Aorta (tissue), 5 donors: ENCODE results near the gene ACP3. TPM values are rescaled to one million over a fixed set of nuclear protein-coding genes. Genes with fewer than 3 reads are reported as not detected.

Source experiments
- ATAC-seq: fragments of 200-7000 bp; cut with Tn5 transposase; one replicate; pipeline ENCODE4 v1.9.1; 2022; ENCODE audit warnings: moderate library complexity; ENCODE audit not compliant: low FRiP score
- DNase-seq, 2 donors: peaks; one replicate each; pipeline ENCODE4 v3.0.0-alpha.2; 2020
- H3K27ac ChIP-seq, 2 donors: one replicate each; pipeline ENCODE4 v1.5.1; 2013; ENCODE audit warnings: low read length in 2 of 2, mild to moderate bottlenecking in 2 of 2, moderate library complexity in 2 of 2, control low read depth in 1 of 2, inconsistent platforms in 1 of 2, low read depth in 1 of 2
- H3K27me3 ChIP-seq, 2 donors: one replicate each; pipeline ENCODE4 v1.6.1; 2013; ENCODE audit warnings: control low read depth in 1 of 2, low read length in 1 of 2, mild to moderate bottlenecking in 1 of 2, moderate library complexity in 1 of 2; ENCODE audit not compliant: insufficient read depth in 2 of 2, control insufficient read depth in 1 of 2
- H3K36me3 ChIP-seq, 2 donors: one replicate each; pipeline ENCODE4 v1.6.1; 2013; ENCODE audit warnings: control low read depth in 1 of 2, low read length in 1 of 2, mild to moderate bottlenecking in 1 of 2; ENCODE audit not compliant: insufficient read depth in 2 of 2, control insufficient read depth in 1 of 2
- H3K4me1 ChIP-seq, 2 donors: one replicate each; pipeline ENCODE4 v1.6.1; 2013; ENCODE audit warnings: low read length in 2 of 2, control low read depth in 1 of 2, mild to moderate bottlenecking in 1 of 2, moderate library complexity in 1 of 2; ENCODE audit not compliant: insufficient read depth in 2 of 2, control insufficient read depth in 1 of 2
- H3K4me3 ChIP-seq, 2 donors: one replicate each; pipeline ENCODE4 v1.5.1; 2013; ENCODE audit warnings: low read length in 2 of 2, control low read depth in 1 of 2, mild to moderate bottlenecking in 1 of 2
- H3K9me3 ChIP-seq: one replicate; pipeline ENCODE4 v1.6.1; 2013; ENCODE audit warnings: mild to moderate bottlenecking, low read length; ENCODE audit not compliant: control insufficient read depth
- WGBS, 2 donors: extraction: QIAGEN DNeasy Blood & Tissue Kit; methylation state at CpG; one replicate each; pipeline ENCODE4 v1.1.7; 2013; 5-methylcytosine and 5-hydroxymethylcytosine counted together
- intact Hi-C, 2 donors: fragments of 100-400 bp; cut with DNase I; formaldehyde crosslinking; loops; one replicate each; pipeline versions ENCODE4 v1.14.2 to v1.15.0; 2022
- polyA plus RNA-seq, 2 donors: library from polyadenylated mRNA; stranded (reverse); fragments of 200-250 nt; gene quantifications; one replicate each; pipeline ENCODE4 v1.2.3, GENCODE V29; 2013
- total RNA-seq, 2 donors: library from RNA; stranded (reverse); fragmentation: NEBNext Ultra II Directional; extraction: Animal tissue kit (Norgen Biotek cat#: 25700); gene quantifications; one replicate each; pipeline ENCODE4 v1.2.1, GENCODE V29; 2021
- donor health status: healthy with polysubstance abuse.
- donor health status: Bipolar disorder and iron deficiency.
- donor health status: DM: no; HTN: no; CAD: no.
- donor health status: DM: no; HTN: no; CAD: no.
- donor health status: DM: yes; HTN: yes; CAD: no.

ACP3 gene
- total and polyA plus RNA-seq, 4 donors: 0.63 to 4.2 (median 1.2) TPM; not detected in 1

DNA sequence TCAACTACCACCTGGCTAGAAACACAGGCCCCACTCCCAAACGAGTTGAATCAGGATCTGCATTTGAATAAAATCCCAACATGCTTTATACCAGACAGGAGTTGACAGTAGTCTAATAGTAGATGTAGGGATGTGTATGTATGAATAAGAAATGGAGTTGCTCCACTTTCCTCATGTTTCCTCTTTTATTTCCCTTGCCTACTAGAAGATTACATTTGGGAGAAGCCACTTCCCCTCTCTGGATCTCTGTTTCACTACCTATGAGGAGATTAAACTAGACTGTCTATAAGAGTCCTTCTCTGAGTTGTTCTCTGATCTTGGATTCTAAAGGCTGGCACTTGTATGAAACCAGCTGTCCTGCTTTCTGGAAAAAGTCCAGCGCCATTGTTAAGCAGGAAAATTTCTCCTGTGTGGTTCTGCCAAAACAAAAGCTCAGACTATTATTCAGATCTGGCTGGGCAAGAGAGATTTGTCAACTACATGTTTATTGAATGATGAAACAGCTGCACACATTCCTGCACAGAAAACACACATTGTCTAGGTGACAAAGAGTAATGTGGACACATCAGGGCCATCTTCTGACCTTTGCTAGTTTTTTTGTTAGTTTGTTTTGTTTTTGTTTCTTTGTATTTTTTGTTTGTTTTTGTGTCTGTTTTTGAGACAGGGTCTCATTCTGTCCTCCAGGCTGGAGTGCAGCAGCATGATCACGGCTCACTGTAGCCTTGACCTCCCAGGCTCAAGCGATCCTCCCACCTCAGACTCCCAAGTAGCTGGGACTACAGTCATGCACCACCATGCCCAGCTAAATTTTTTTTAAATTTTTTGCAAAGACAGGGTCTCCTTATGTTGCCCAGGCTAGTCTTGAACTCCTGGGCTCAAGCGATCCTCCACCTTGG lies 29.9 kb downstream of the ACP3 start:
- no peak for ATAC-seq
- H3K4me3 ChIP-seq: no peak overlapping the region
- WGBS, 2 donors: 70 to 79% methylated on average over 5 of the region's 5 CpGs
- no peaks in the 10 kb centered on the region for H3K27me3 ChIP-seq
- H3K27ac ChIP-seq: no peak overlapping the region
- DNase-seq: no peak
- no peaks in the 10 kb centered on the region for H3K4me1 ChIP-seq
- no peaks in the 10 kb centered on the region for H3K9me3 ChIP-seq
- intact Hi-C loops: no loop called here
- no peaks in the 10 kb centered on the region for H3K36me3 ChIP-seq

DNA sequence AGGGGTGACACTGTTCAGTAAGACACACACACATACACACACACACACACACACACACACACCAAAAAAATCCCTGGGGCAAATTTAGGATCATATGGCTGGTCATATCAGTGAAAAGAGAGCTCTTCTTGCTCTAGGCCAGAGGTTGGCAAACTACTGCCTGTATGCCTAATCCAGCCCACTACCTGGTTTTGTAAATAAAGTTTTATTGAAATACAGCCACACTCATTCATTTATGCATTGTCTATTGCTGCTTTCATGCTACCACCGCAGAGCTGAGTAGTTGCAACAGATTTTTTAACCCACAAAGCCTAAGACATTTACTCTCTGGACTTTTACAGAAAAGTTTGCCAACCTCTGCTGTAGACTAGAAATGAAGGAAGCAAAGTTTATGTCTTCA lies 30.6 kb downstream of the ACP3 start:
- ATAC-seq: no peak
- no peaks in the 10 kb centered on the region for H3K36me3 ChIP-seq
- intact Hi-C loops: no loop called here

DNA sequence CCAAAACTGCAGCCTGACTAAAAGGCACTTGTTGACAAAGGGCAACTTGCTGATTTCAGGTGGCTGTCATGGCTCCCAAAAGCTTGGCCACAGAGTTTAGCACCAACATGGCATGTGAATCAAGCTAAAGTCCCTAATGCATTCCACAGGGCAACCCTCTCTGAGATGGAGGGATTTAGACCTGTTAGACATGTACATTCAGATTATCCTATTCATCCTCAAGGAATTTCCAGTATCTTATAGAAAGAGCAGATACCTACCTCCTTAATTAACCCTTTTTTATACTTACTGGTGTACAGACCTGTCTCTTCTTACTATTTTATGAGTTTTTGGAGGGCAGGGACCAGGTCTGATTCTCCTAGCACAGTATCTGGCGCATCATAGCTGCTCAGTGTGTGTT lies 31.3 kb downstream of the ACP3 start:
- Histone ChIP-seq H3K4me1 (no peaks in the 10 kb centered on the region), H3K36me3 (no peaks in the 10 kb centered on the region), H3K27ac (no peak overlapping the region), H3K27me3 (no peaks in the 10 kb centered on the region), H3K4me3 (no peak overlapping the region), H3K9me3 (no peaks in the 10 kb centered on the region)
- intact Hi-C loops: no loop called here
- WGBS, 2 donors: 97% methylated on average over 1 of the region's 1 CpG
- DNase-seq: no peak
- no peak for ATAC-seq

More for the DNA sequence above, 30.6 kb downstream of the ACP3 start:
- WGBS, 2 donors: 44 to 78% methylated on average over 1 of the region's 1 CpG
- Histone ChIP-seq H3K4me3 (no peak overlapping the region), H3K4me1 (no peaks in the 10 kb centered on the region), H3K27ac (no peak overlapping the region), H3K9me3 (no peaks in the 10 kb centered on the region), H3K27me3 (no peaks in the 10 kb centered on the region)
- DNase-seq: no peak

DNA sequence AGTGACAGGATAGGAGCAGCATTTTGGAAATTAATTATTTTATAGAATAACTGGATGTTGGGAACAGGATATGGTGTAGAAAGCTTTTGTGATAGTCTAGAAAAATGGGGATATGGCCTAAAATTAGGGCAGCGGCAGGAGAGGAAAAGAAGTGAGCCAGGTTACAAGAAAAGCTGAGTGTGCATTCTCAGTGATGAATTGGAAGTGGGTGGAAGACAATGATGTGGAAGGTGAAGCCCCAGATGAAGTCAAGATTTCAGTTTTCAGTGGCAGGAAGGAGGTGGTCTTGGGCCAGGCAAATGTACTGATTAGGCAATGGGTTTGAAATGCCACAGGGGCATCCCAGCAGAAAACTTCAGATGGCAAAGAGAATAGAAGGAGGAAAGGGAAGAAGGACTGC lies 33.6 kb downstream of the ACP3 start:
- 36 to 59% methylated on average over 1 of the region's 1 CpG for WGBS, 2 donors
- Histone ChIP-seq H3K9me3 (no peaks in the 10 kb centered on the region), H3K27me3 (no peaks in the 10 kb centered on the region), H3K27ac (no peak overlapping the region), H3K36me3 (no peaks in the 10 kb centered on the region), H3K4me1 (no peaks in the 10 kb centered on the region), H3K4me3 (no peak overlapping the region)
- intact Hi-C loops: loop anchor here in 1 of 2 donors (10.0 kb wide), 3 partner anchors 104 to 294 kb away; no protein-coding TSS in a partner anchor
- DNase-seq (no peak), ATAC-seq (no peak)

DNA sequence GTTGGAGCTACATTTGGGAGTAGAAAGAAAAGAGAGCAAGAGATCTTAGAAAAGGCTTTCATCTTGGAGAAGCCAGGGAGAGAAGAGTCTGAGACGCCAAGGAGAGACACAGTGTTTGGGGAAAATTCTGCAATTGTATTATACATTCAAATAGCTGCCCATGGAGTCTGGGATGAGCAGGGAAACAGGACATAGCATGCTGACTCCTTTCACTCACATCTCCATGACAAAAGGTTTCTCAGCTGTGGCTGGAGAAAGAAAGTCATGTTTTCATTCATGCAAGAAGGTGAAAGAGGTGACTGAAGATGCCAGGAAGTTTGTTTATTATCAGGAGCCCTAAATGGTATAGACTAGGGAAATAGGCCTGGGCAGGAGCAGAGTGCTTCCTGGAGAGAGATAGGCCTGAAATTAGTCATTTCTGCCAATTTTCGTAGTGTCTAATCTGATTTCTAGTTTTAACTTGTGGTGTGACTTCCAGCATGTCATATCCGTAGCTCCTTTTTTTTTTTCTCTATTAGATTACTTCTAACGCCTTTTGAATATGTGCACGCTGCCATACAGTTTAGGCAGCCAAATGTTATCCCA lies 34.1 kb downstream of the ACP3 start:
- intact Hi-C loops: loop anchor here in 1 of 2 donors (10.0 kb wide), 3 partner anchors 103 to 293 kb away; no protein-coding TSS in a partner anchor
- 70 to 74% methylated on average over 5 of the region's 5 CpGs for WGBS, 2 donors
- no peak for DNase-seq
- Histone ChIP-seq H3K4me3 (no peak overlapping the region), H3K9me3 (no peaks in the 10 kb centered on the region), H3K36me3 (no peaks in the 10 kb centered on the region), H3K4me1 (no peaks in the 10 kb centered on the region), H3K27me3 (no peaks in the 10 kb centered on the region), H3K27ac (no peak overlapping the region)
- no peak for ATAC-seq

DNA sequence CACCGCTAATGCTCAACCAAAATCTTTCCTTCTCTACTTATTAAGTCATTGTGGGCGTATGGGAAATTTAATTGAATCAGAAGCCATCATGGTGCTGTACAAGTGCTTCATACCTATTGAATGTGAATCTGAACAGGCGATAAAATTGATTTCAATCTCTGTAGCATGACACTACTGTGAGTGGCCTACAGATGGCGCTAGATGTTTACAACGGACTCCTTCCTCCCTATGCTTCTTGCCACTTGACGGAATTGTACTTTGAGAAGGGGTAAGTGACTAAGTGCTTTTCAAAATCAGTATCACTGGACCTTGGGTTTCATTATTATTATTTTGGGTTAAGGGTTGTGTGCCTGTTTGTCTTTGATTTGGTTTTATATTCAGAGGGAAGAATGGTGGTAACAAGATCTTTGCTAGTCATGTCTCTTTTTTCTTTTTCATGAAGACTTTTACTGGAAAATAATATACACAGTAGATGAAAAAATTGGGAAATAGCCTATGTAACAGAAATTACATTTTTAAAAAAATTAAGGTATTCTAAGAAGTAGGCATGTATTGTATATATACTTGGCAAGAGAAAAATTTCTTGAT lies 35.4 kb downstream of the ACP3 start:
- Histone ChIP-seq H3K27me3 (no peaks in the 10 kb centered on the region), H3K27ac (no peak overlapping the region), H3K4me1 (no peaks in the 10 kb centered on the region), H3K4me3 (no peak overlapping the region), H3K36me3 (no peaks in the 10 kb centered on the region), H3K9me3 (no peaks in the 10 kb centered on the region)
- peak; percentile 62 to 70 for DNase-seq
- intact Hi-C loops: loop anchor here in 1 of 2 donors (1.0 to 10.0 kb wide), 4 partner anchors 47 to 292 kb away; no protein-coding TSS in a partner anchor
- ATAC-seq: peak; percentile 88
- 12 to 13% methylated on average over 6 of the region's 6 CpGs for WGBS, 2 donors

DNA sequence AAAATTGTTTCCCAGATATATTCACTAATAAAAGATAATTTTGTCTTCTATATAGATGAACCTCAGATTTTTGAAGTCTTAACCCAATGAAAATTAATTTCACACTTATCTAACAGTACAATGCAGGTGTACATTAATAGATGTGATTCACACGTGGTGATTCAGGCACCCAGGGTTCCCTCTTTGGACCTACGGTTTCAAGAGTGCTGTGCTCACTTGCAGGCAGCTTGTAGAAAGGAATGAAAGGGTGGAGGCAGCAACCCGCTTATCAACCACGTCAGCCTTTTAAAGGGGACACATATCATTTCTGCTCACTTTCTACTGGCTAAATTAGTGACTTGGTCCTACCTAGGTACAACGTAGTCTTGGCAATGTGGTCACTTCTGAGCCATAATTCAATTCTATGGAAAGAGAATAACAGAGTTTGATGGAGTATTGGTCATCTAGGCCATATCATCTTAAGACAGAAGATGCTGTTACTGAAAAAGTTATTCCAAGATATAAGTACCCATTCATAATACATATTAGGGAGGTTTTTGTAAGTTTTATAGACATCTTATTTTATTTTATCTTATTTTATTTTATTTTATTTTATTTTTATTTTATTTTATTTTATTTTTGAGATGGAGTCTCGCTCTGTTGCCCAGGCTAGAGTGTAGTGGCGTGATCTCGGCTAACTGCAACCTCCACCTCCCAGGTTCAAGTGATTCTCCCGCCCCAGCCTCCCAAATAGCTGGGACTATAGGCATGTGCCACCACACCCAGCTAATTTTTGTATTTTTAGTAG lies 37.9 kb downstream of the ACP3 start:
- DNase-seq: no peak
- no peak for ATAC-seq
- no peaks in the 10 kb centered on the region for H3K4me1 ChIP-seq
- intact Hi-C loops: loop anchor here (5.0 to 10.0 kb wide), 4 partner anchors 42 to 290 kb away; no protein-coding TSS in a partner anchor
- WGBS, 2 donors: 66 to 70% methylated on average over 9 of the region's 9 CpGs
- no peak overlapping the region for H3K27ac ChIP-seq
- no peaks in the 10 kb centered on the region for H3K9me3 ChIP-seq
- no peaks in the 10 kb centered on the region for H3K36me3 ChIP-seq
- no peaks in the 10 kb centered on the region for H3K27me3 ChIP-seq
- H3K4me3 ChIP-seq: no peak overlapping the region

DNA sequence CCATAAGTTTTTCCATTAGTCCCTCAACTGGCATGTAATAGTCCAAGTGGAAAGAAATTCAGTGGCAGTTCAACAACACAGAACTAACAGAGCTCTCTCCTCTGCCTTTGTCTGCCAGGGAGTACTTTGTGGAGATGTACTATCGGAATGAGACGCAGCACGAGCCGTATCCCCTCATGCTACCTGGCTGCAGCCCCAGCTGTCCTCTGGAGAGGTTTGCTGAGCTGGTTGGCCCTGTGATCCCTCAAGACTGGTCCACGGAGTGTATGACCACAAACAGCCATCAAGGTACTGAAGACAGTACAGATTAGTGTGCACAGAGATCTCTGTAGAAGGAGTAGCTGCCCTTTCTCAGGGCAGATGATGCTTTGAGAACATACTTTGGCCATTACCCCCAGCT lies 39.4 kb downstream of the ACP3 start:
- Histone ChIP-seq H3K27ac (no peak overlapping the region), H3K9me3 (no peaks in the 10 kb centered on the region), H3K36me3 (no peaks in the 10 kb centered on the region), H3K4me1 (no peaks in the 10 kb centered on the region), H3K27me3 (no peaks in the 10 kb centered on the region), H3K4me3 (no peak overlapping the region)
- 90 to 91% methylated on average over 5 of the region's 5 CpGs for WGBS, 2 donors
- intact Hi-C loops: loop anchor here (5.0 to 10.0 kb wide), 4 partner anchors 41 to 288 kb away; no protein-coding TSS in a partner anchor
- no peak for DNase-seq
- no peak for ATAC-seq
